Muscle of arm (tissue), 12 donors: ENCODE data around the gene KRTAP10-7. TPM values are rescaled to one million over a fixed set of nuclear protein-coding genes. Genes with fewer than 3 reads are reported as not detected.

Experiments
- polyA plus RNA-seq, 12 donors: library from polyadenylated mRNA; unstranded; fragments of 120-200 nt; gene quantifications; one replicate each; pipeline ENCODE4 v1.2.1, GENCODE V29; 2013; ENCODE audit not compliant: insufficient read length in 12 of 12

KRTAP10-7 gene
- polyA plus RNA-seq, 12 donors: not detected

Other genes starting within 250 kb of the KRTAP10-7 start
- 1 to 10 TPM in 7 of 12 donors, under 1 TPM in 3, not detected in 2; 0.60 to 2.2 (median 1.4) TPM for gene TRPM2, start 247.0 kb upstream of the KRTAP10-7 start, polyA plus RNA-seq
- gene LRRC3, start 145.1 kb upstream of the KRTAP10-7 start, polyA plus RNA-seq: 1 to 10 TPM in 11 of 12 donors, not detected in 1; 1.8 to 5.7 (median 2.4) TPM
- not detected for gene KRTAP10-1, start 60.4 kb upstream of the KRTAP10-7 start, polyA plus RNA-seq
- gene KRTAP10-2, start 49.1 kb upstream of the KRTAP10-7 start, polyA plus RNA-seq: not detected
- not detected for gene KRTAP10-3, start 41.8 kb upstream of the KRTAP10-7 start, polyA plus RNA-seq
- gene KRTAP10-4, start 26.9 kb upstream of the KRTAP10-7 start, polyA plus RNA-seq: not detected
- not detected for gene KRTAP10-5, start 20.0 kb upstream of the KRTAP10-7 start, polyA plus RNA-seq
- gene KRTAP10-6, start 8.1 kb upstream of the KRTAP10-7 start, polyA plus RNA-seq: not detected
- gene KRTAP10-8, start 11.5 kb downstream of the KRTAP10-7 start, polyA plus RNA-seq: under 1 TPM in 1 of 12 donors, not detected in 11; 0.25 TPM
- gene KRTAP10-9, start 26.5 kb downstream of the KRTAP10-7 start, polyA plus RNA-seq: not detected
- not detected for gene KRTAP10-10, start 36.8 kb downstream of the KRTAP10-7 start, polyA plus RNA-seq
- gene KRTAP10-11, start 45.8 kb downstream of the KRTAP10-7 start, polyA plus RNA-seq: not detected
- gene KRTAP12-4, start 54.1 kb downstream of the KRTAP10-7 start, polyA plus RNA-seq: not detected
- gene KRTAP12-3, start 57.3 kb downstream of the KRTAP10-7 start, polyA plus RNA-seq: not detected
- not detected for gene KRTAP12-2, start 66.3 kb downstream of the KRTAP10-7 start, polyA plus RNA-seq
- gene KRTAP12-1, start 81.6 kb downstream of the KRTAP10-7 start, polyA plus RNA-seq: not detected
- gene KRTAP10-12, start 96.6 kb downstream of the KRTAP10-7 start, polyA plus RNA-seq: not detected
- gene TSPEAR, start 111.0 kb downstream of the KRTAP10-7 start, polyA plus RNA-seq: 1 to 10 TPM in 3 of 12 donors, under 1 TPM in 6, not detected in 3; 0.05 to 9.3 (median 0.18) TPM
- gene UBE2G2, start 201.2 kb downstream of the KRTAP10-7 start, polyA plus RNA-seq: 100 to 1,000 TPM in 6 of 12 donors, 10 to 100 TPM in 6; 63.0 to 863 (median 98.5) TPM
- 10 to 100 TPM in 11 of 12 donors, not detected in 1; 60.7 to 88.3 (median 66.5) TPM for gene SUMO3, start 217.5 kb downstream of the KRTAP10-7 start, polyA plus RNA-seq